Measurements from ENCODE around the gene PRPF6. TPM values are rescaled to one million over a fixed set of nuclear protein-coding genes. Genes with fewer than 3 reads are reported as not detected.

Gene PRPF6
- total and polyA plus RNA-seq, 2 of the 13 experiments (the other 11 are each of a cell fraction or from before 2014, with no cell fraction given) = 63.7 to 101 TPM

DNA sequence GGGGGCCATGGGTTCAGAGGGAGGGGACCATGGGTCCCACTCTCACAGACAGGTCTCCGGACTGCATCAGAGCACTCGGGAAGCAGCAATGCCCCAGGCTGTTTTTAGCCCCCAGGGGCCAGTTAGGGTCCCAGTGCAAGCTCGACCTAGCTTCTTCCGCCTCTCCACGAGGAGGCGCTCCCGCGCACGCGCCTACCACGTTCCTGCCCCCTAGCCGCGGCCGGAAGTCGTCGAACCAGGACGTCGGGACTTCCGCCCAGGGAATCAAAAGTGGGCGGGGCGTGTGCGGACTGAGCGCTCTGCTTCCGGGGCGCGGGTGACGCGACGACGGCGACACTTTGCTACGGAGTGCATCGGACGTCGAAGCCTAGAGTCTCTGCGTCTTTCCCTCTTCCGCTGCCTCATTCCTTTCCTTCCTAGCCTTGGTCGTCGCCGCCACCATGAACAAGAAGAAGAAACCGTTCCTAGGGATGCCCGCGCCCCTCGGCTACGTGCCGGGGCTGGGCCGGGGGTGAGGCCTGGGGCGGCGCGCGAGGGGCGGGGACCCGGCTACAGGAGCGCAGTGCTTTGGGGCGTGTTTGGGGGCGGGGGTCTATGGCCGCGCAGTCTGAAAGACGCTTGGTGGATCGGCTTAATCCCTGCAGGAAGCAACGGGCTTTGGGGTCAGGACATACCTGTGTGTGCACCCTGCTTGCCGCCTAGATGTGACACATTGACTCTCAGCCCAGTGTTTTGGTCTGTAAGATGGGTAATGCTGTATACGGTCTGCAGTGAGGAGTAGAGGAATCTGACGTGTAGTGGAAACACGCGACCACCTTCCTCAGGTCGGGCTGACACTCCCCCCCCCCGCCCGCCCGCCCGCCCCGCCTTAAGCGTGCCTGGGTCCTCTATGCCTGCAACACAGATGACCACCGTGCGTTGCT, at the start of gene PRPF6 (continued):
- TF ChIP-seq, protein P1, sequence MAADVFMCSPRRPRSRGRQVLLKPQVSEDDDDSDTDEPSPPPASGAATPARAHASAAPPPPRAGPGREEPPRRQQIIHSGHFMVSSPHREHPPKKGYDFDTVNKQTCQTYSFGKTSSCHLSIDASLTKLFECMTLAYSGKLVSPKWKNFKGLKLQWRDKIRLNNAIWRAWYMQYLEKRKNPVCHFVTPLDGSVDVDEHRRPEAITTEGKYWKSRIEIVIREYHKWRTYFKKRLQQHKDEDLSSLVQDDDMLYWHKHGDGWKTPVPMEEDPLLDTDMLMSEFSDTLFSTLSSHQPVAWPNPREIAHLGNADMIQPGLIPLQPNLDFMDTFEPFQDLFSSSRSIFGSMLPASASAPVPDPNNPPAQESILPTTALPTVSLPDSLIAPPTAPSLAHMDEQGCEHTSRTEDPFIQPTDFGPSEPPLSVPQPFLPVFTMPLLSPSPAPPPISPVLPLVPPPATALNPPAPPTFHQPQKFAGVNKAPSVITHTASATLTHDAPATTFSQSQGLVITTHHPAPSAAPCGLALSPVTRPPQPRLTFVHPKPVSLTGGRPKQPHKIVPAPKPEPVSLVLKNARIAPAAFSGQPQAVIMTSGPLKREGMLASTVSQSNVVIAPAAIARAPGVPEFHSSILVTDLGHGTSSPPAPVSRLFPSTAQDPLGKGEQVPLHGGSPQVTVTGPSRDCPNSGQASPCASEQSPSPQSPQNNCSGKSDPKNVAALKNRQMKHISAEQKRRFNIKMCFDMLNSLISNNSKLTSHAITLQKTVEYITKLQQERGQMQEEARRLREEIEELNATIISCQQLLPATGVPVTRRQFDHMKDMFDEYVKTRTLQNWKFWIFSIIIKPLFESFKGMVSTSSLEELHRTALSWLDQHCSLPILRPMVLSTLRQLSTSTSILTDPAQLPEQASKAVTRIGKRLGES (CRISPR knock-in tag; IDR thresholded peaks at IDR 0.05; ENCODE audit: borderline replicate concordance) = peak; percentile 85; the same call in 1 of the 2 replicates
- TF ChIP-seq ZNF446 (CRISPR knock-in tag; IDR thresholded peaks at IDR 0.05) (peak; percentile 97), CBFB (CRISPR knock-in tag; IDR thresholded peaks at IDR 0.05) (peak; percentile 94), ZNF549 (CRISPR knock-in tag; IDR thresholded peaks at IDR 0.05) (no peak; the same call in 1 of the 2 replicates), FOXJ3 (CRISPR knock-in tag; IDR thresholded peaks at IDR 0.05; ENCODE audit: borderline replicate concordance) (0 out of 2 replicates have a peak, but pooled peaks have one; percentile 63), STAT5B (CRISPR knock-in tag; IDR thresholded peaks at IDR 0.05) (no peak; the same call in none of the 2 replicates), XRCC5 (optimal IDR thresholded peaks at IDR 0.05; ENCODE audit: low read length) (peak; percentile 97), ZSCAN31 (CRISPR knock-in tag; IDR thresholded peaks at IDR 0.05; ENCODE audit: low read depth) (peak; percentile 93), STAG1 (CRISPR knock-in tag; IDR thresholded peaks at IDR 0.05) (peak; percentile 69)
- TF ChIP-seq, protein P2, sequence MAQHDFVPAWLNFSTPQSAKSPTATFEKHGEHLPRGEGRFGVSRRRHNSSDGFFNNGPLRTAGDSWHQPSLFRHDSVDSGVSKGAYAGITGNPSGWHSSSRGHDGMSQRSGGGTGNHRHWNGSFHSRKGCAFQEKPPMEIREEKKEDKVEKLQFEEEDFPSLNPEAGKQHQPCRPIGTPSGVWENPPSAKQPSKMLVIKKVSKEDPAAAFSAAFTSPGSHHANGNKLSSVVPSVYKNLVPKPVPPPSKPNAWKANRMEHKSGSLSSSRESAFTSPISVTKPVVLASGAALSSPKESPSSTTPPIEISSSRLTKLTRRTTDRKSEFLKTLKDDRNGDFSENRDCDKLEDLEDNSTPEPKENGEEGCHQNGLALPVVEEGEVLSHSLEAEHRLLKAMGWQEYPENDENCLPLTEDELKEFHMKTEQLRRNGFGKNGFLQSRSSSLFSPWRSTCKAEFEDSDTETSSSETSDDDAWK (CRISPR knock-in tag; IDR thresholded peaks at IDR 0.05) = no peak
- TF ChIP-seq, protein P3, sequence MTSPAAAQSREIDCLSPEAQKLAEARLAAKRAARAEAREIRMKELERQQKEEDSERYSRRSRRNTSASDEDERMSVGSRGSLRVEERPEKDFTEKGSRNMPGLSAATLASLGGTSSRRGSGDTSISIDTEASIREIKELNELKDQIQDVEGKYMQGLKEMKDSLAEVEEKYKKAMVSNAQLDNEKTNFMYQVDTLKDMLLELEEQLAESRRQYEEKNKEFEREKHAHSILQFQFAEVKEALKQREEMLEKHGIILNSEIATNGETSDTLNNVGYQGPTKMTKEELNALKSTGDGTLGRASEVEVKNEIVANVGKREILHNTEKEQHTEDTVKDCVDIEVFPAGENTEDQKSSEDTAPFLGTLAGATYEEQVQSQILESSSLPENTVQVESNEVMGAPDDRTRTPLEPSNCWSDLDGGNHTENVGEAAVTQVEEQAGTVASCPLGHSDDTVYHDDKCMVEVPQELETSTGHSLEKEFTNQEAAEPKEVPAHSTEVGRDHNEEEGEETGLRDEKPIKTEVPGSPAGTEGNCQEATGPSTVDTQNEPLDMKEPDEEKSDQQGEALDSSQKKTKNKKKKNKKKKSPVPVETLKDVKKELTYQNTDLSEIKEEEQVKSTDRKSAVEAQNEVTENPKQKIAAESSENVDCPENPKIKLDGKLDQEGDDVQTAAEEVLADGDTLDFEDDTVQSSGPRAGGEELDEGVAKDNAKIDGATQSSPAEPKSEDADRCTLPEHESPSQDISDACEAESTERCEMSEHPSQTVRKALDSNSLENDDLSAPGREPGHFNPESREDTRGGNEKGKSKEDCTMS (CRISPR knock-in tag; conservative IDR thresholded peaks at IDR 0.05) = 0 out of 2 replicates have a peak, but pooled peaks have one; percentile 56
- TF ChIP-seq, protein P4, sequence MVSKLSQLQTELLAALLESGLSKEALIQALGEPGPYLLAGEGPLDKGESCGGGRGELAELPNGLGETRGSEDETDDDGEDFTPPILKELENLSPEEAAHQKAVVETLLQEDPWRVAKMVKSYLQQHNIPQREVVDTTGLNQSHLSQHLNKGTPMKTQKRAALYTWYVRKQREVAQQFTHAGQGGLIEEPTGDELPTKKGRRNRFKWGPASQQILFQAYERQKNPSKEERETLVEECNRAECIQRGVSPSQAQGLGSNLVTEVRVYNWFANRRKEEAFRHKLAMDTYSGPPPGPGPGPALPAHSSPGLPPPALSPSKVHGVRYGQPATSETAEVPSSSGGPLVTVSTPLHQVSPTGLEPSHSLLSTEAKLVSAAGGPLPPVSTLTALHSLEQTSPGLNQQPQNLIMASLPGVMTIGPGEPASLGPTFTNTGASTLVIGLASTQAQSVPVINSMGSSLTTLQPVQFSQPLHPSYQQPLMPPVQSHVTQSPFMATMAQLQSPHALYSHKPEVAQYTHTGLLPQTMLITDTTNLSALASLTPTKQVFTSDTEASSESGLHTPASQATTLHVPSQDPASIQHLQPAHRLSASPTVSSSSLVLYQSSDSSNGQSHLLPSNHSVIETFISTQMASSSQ (IDR thresholded peaks at IDR 0.05; ENCODE audit: low read depth) = peak; percentile 60; the same call in 1 of the 2 replicates
- TF ChIP-seq, protein P4 (CRISPR knock-in tag; IDR thresholded peaks at IDR 0.05; ENCODE audit: borderline replicate concordance) = peak; percentile 93
- TF ChIP-seq, protein P5, sequence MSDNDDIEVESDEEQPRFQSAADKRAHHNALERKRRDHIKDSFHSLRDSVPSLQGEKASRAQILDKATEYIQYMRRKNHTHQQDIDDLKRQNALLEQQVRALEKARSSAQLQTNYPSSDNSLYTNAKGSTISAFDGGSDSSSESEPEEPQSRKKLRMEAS (IDR thresholded peaks at IDR 0.05) = peak; percentile 99
- TF ChIP-seq, protein P6, sequence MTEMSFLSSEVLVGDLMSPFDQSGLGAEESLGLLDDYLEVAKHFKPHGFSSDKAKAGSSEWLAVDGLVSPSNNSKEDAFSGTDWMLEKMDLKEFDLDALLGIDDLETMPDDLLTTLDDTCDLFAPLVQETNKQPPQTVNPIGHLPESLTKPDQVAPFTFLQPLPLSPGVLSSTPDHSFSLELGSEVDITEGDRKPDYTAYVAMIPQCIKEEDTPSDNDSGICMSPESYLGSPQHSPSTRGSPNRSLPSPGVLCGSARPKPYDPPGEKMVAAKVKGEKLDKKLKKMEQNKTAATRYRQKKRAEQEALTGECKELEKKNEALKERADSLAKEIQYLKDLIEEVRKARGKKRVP (CRISPR knock-in tag; IDR thresholded peaks at IDR 0.05) = peak in 1 of 2 experiments; percentile 87; a peak in 2 of 4 replicates

Data from HepG2 (cell line).